HEK293 (cell line): ENCODE measurements around the gene PRKAG2.

Experiments used
- BCL11B ChIP-seq: fragments of 450-650 bp; formaldehyde crosslinking; IDR thresholded peaks from 2 replicates; pipeline ENCODE4 v1.5.1; 2016; ENCODE audit warnings: low read depth, missing biosample characterization, missing genetic modification characterization
- GFI1B ChIP-seq: fragments of 450-650 bp; formaldehyde crosslinking; IDR thresholded peaks from 2 replicates; pipeline ENCODE4 v1.5.1; 2016; ENCODE audit warnings: missing biosample characterization, missing genetic modification characterization
- GLI4 ChIP-seq: fragments of 450-650 bp; formaldehyde crosslinking; IDR thresholded peaks from 2 replicates; pipeline ENCODE4 v1.5.1; 2016; ENCODE audit warnings: missing biosample characterization, missing genetic modification characterization
- GLIS1 ChIP-seq: fragments of 450-650 bp; formaldehyde crosslinking; IDR thresholded peaks from 2 replicates; pipeline ENCODE4 v1.5.1; 2016; ENCODE audit warnings: missing biosample characterization, missing genetic modification characterization
- GLIS2 ChIP-seq: fragments of 450-650 bp; formaldehyde crosslinking; IDR thresholded peaks from 2 replicates; pipeline ENCODE4 v1.5.1; 2016; ENCODE audit warnings: missing biosample characterization, missing genetic modification characterization
- HOXA7 ChIP-seq: sonication (generic); formaldehyde crosslinking; IDR thresholded peaks from 2 replicates; pipeline ENCODE4 v1.8.1; 2022; ENCODE audit warnings: missing genetic modification reagents, borderline replicate concordance
- IKZF3 ChIP-seq: fragments of 450-650 bp; IDR thresholded peaks from 2 replicates; pipeline ENCODE4 v1.5.0; 2018; ENCODE audit warnings: missing biosample characterization, mild to moderate bottlenecking, missing genetic modification characterization, moderate library complexity
- OSR2 ChIP-seq: fragments of 450-650 bp; formaldehyde crosslinking; IDR thresholded peaks from 2 replicates; pipeline ENCODE4 v1.5.1; 2016; ENCODE audit warnings: missing biosample characterization, missing genetic modification characterization
- ZBTB48 ChIP-seq: fragments of 450-650 bp; formaldehyde crosslinking; IDR thresholded peaks from 2 replicates; pipeline ENCODE4 v1.5.1; 2016; ENCODE audit warnings: missing biosample characterization, missing genetic modification characterization
- ZNF133 ChIP-seq: fragments of 450-650 bp; formaldehyde crosslinking; IDR thresholded peaks from 2 replicates; pipeline ENCODE4 v1.5.1; 2016; ENCODE audit warnings: missing biosample characterization, missing genetic modification characterization
- ZNF175 ChIP-seq: fragments of 450-650 bp; formaldehyde crosslinking; IDR thresholded peaks from 2 replicates; pipeline ENCODE4 v1.5.1; 2016; ENCODE audit warnings: missing biosample characterization, missing genetic modification characterization
- ZNF223 ChIP-seq: fragments of 450-650 bp; formaldehyde crosslinking; IDR thresholded peaks from 2 replicates; pipeline ENCODE4 v1.5.1; 2016; ENCODE audit warnings: missing biosample characterization, missing genetic modification characterization
- ZNF292 ChIP-seq: fragments of 450-650 bp; formaldehyde crosslinking; IDR thresholded peaks from 2 replicates; pipeline ENCODE4 v1.5.1; 2016; ENCODE audit warnings: low read depth, missing biosample characterization, missing genetic modification characterization, borderline replicate concordance
- ZNF335 ChIP-seq: fragments of 450-650 bp; formaldehyde crosslinking; conservative IDR thresholded peaks from 2 replicates; pipeline ENCODE4 v1.5.1; 2016; ENCODE audit warnings: missing biosample characterization, missing genetic modification characterization
- ZNF404 ChIP-seq: fragments of 450-650 bp; formaldehyde crosslinking; IDR thresholded peaks from 2 replicates; pipeline ENCODE4 v1.5.1; 2017; ENCODE audit warnings: missing biosample characterization, missing genetic modification characterization
- ZNF426 ChIP-seq: fragments of 450-650 bp; formaldehyde crosslinking; IDR thresholded peaks from 2 replicates; pipeline ENCODE4 v1.5.1; 2017; ENCODE audit warnings: missing biosample characterization, missing genetic modification characterization, mild to moderate bottlenecking, inconsistent platforms, moderate library complexity
- ZNF48 ChIP-seq: fragments of 450-650 bp; formaldehyde crosslinking; IDR thresholded peaks from 2 replicates; pipeline ENCODE4 v1.5.1; 2016; ENCODE audit warnings: missing biosample characterization, missing genetic modification characterization
- ZNF514 ChIP-seq: fragments of 450-650 bp; formaldehyde crosslinking; IDR thresholded peaks from 2 replicates; pipeline ENCODE4 v1.5.1; 2016; ENCODE audit warnings: missing biosample characterization, missing genetic modification characterization
- ZNF560 ChIP-seq: fragments of 450-650 bp; formaldehyde crosslinking; IDR thresholded peaks from 2 replicates; pipeline ENCODE4 v1.5.1; 2017; ENCODE audit warnings: missing biosample characterization, missing genetic modification characterization, borderline replicate concordance
- ZNF561 ChIP-seq: fragments of 450-650 bp; IDR thresholded peaks from 2 replicates; pipeline ENCODE4 v1.5.1; 2018; ENCODE audit warnings: missing biosample characterization, missing genetic modification characterization, borderline replicate concordance
- ZNF658 ChIP-seq: fragments of 450-650 bp; formaldehyde crosslinking; IDR thresholded peaks from 2 replicates; pipeline ENCODE4; 2016; ENCODE audit warnings: missing biosample characterization, missing genetic modification characterization
- ZNF664 ChIP-seq: fragments of 450-650 bp; formaldehyde crosslinking; IDR thresholded peaks from 2 replicates; pipeline ENCODE4 v1.5.1; 2016; ENCODE audit warnings: missing biosample characterization, missing genetic modification characterization
- ZNF701 ChIP-seq: fragments of 450-650 bp; formaldehyde crosslinking; IDR thresholded peaks from 2 replicates; pipeline ENCODE4 v1.5.1; 2016; ENCODE audit warnings: missing biosample characterization, missing genetic modification characterization
- ZNF843 ChIP-seq: fragments of 450-650 bp; formaldehyde crosslinking; IDR thresholded peaks from 2 replicates; pipeline ENCODE4 v1.5.1; 2016; ENCODE audit warnings: missing biosample characterization, missing genetic modification characterization
- TF ChIP-seq, protein P1 (sequence below): fragments of 450-650 bp; formaldehyde crosslinking; IDR thresholded peaks from 2 replicates; pipeline ENCODE4 v1.5.1; 2016; ENCODE audit warnings: missing biosample characterization, missing genetic modification characterization
- TF ChIP-seq, protein P2 (sequence below): fragments of 450-650 bp; IDR thresholded peaks from 2 replicates; pipeline ENCODE4 v1.5.1; 2018; ENCODE audit warnings: missing biosample characterization, mild to moderate bottlenecking, missing genetic modification characterization
- TF ChIP-seq, protein P3 (sequence below): sonication (generic); formaldehyde crosslinking; IDR thresholded peaks from 2 replicates; pipeline ENCODE4 v1.8.1; 2022; ENCODE audit warnings: mild to moderate bottlenecking, moderate library complexity, missing genetic modification reagents
- TF ChIP-seq, protein P4 (sequence below): fragments of 450-650 bp; formaldehyde crosslinking; IDR thresholded peaks from 2 replicates; pipeline ENCODE4 v1.5.1; 2016; ENCODE audit warnings: missing biosample characterization, missing genetic modification characterization

Gene PRKAG2

DNA sequence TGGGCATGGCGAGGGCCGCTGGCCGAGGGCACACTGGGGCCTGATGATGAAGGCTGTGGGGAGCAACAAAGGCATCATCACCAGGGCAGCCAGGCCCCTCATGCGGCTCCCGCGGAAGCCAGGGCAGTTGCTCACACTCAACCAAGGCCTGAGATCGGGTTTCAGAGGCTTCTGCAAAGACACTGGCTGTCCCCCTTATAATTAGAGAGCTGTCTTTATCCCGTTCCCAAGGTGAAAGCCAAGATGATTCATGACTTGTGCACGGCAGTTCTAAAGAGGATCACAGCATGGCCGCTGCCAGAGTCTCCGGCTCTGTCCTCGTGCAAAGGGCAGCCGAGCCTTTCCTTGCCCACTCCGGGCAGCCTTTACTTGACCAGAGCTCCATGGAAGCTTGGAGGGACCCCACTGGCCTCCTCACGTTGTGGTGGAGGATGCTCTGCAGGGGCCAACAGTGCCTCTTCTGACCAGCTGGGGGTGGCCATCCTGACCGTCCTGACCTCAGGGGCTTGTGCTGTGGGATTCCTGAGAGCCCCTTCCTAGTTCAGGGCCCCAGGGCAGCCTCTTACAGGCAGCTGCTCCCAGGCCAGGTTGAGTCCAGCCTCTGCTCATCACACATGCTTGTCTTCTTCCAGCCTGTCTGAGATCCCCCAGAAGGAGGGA is 82.3 kb downstream of the PRKAG2 start (continued):
- TF ChIP-seq, protein P1, sequence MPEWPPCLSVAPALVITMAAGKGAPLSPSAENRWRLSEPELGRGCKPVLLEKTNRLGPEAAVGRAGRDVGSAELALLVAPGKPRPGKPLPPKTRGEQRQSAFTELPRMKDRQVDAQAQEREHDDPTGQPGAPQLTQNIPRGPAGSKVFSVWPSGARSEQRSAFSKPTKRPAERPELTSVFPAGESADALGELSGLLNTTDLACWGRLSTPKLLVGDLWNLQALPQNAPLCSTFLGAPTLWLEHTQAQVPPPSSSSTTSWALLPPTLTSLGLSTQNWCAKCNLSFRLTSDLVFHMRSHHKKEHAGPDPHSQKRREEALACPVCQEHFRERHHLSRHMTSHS (tag by site-specific recombination) = no peak
- TF ChIP-seq ZNF843 (tag by site-specific recombination) = no peak
- TF ChIP-seq, protein P2, sequence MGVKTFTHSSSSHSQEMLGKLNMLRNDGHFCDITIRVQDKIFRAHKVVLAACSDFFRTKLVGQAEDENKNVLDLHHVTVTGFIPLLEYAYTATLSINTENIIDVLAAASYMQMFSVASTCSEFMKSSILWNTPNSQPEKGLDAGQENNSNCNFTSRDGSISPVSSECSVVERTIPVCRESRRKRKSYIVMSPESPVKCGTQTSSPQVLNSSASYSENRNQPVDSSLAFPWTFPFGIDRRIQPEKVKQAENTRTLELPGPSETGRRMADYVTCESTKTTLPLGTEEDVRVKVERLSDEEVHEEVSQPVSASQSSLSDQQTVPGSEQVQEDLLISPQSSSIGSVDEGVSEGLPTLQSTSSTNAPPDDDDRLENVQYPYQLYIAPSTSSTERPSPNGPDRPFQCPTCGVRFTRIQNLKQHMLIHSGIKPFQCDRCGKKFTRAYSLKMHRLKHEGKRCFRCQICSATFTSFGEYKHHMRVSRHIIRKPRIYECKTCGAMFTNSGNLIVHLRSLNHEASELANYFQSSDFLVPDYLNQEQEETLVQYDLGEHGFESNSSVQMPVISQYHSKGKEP = no peak
- TF ChIP-seq ZNF426 (tag by site-specific recombination) = no peak
- TF ChIP-seq GLIS2 (tag by site-specific recombination) = no peak
- no peak for TF ChIP-seq GLIS1 (tag by site-specific recombination)
- TF ChIP-seq ZNF664 = no peak
- TF ChIP-seq ZNF701 = no peak
- TF ChIP-seq HOXA7 (CRISPR knock-in tag) = no peak
- TF ChIP-seq GLI4 = no peak
- TF ChIP-seq ZBTB48 (tag by site-specific recombination) = no peak
- no peak for TF ChIP-seq ZNF48
- TF ChIP-seq GFI1B (tag by site-specific recombination) = no peak
- TF ChIP-seq ZNF292 = no peak
- TF ChIP-seq ZNF560 (tag by site-specific recombination) = no peak
- TF ChIP-seq ZNF658 (tag by site-specific recombination) = no peak
- 0 out of 2 replicates have a peak, but pooled peaks have one; percentile 15 for TF ChIP-seq IKZF3
- TF ChIP-seq ZNF133 (tag by site-specific recombination) = no peak
- TF ChIP-seq OSR2 (tag by site-specific recombination) = peak; percentile 95
- TF ChIP-seq, protein P3, sequence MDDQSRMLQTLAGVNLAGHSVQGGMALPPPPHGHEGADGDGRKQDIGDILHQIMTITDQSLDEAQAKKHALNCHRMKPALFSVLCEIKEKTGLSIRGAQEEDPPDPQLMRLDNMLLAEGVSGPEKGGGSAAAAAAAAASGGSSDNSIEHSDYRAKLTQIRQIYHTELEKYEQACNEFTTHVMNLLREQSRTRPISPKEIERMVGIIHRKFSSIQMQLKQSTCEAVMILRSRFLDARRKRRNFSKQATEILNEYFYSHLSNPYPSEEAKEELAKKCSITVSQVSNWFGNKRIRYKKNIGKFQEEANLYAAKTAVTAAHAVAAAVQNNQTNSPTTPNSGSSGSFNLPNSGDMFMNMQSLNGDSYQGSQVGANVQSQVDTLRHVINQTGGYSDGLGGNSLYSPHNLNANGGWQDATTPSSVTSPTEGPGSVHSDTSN (CRISPR knock-in tag) = no peak
- TF ChIP-seq ZNF561 (tag by site-specific recombination) = no peak
- TF ChIP-seq ZNF175 = no peak
- no peak for TF ChIP-seq ZNF223 (tag by site-specific recombination)
- TF ChIP-seq, protein P4, sequence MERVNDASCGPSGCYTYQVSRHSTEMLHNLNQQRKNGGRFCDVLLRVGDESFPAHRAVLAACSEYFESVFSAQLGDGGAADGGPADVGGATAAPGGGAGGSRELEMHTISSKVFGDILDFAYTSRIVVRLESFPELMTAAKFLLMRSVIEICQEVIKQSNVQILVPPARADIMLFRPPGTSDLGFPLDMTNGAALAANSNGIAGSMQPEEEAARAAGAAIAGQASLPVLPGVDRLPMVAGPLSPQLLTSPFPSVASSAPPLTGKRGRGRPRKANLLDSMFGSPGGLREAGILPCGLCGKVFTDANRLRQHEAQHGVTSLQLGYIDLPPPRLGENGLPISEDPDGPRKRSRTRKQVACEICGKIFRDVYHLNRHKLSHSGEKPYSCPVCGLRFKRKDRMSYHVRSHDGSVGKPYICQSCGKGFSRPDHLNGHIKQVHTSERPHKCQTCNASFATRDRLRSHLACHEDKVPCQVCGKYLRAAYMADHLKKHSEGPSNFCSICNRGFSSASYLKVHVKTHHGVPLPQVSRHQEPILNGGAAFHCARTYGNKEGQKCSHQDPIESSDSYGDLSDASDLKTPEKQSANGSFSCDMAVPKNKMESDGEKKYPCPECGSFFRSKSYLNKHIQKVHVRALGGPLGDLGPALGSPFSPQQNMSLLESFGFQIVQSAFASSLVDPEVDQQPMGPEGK = 0 out of 2 replicates have a peak, but pooled peaks have one; percentile 18
- TF ChIP-seq ZNF335 = no peak
- TF ChIP-seq BCL11B (tag by site-specific recombination) = no peak
- TF ChIP-seq ZNF514 = no peak
- TF ChIP-seq ZNF404 = no peak
